HL-60/S4 treated with phorbol 12-myristate 13-acetate at 8.2 ng/mL for 4 days and 3 days (cell line): Measurements from ENCODE around the gene BCL2L12.
"Not testable (repeated sequence)": the region's sequence is repeated elsewhere in the genome, so short reads cannot be mapped to it uniquely, and the experiment has no call there.

ENCODE experiments used
- in situ Hi-C: fragments of 300-500 bp; cut with MboI; formaldehyde crosslinking; loops from 2 replicates; pipeline ENCODE4 v1.15.0; 2022; ENCODE audit warnings: low sequenced_read_pairs

The BCL2L12 gene

DNA sequence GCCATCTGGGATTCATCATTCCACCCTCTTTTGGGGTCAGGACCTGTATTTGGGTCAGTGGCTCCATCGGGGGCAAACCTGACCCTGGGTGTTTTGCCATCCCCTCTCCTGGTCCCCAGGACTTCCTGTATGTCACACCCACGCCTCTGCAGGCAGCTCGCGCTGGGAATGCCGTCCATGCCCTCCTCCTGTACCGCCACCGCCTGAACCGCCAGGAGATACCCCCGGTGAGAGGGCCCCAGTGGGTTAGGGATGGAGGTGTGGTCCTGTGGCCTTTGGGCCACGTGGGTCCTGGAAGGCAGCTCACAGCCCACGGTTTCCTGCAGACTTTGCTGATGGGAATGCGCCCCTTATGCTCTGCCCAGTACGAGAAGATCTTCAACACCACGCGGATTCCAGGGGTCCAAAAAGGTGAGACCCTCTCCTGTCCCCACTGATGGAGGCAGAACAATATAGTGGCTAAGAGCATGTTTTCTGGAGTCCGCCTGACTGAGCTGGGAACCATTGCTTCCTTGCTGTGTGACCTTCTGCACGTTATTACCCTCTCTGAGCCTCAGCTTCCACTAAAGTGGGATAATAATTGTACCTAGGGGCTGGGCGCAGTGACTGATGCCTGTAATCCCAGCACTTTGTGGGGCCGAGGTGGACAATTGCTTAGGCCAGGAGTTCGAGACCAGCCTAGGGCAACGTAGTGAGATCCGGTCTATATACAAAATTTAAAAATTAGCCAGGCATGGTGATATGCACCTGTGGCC, 39.3 kb downstream of the BCL2L12 start:
- in situ Hi-C loops = no loop called here

DNA sequence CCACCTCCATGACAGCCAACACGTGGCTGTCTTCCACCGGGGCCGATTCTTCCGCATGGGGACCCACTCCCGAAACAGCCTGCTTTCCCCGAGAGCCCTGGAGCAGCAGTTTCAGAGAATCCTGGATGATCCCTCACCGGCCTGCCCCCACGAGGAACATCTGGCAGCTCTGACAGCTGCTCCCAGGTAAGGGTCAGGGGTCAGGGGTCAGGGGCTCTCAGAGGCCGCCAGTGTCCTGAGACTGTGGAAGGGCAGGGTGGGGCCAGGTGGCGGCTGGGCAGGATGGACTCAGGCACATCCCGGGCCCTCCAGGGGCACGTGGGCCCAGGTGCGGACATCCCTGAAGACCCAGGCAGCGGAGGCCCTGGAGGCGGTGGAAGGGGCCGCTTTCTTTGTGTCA, 40.2 kb downstream of the BCL2L12 start:
- in situ Hi-C loops = no loop called here

DNA sequence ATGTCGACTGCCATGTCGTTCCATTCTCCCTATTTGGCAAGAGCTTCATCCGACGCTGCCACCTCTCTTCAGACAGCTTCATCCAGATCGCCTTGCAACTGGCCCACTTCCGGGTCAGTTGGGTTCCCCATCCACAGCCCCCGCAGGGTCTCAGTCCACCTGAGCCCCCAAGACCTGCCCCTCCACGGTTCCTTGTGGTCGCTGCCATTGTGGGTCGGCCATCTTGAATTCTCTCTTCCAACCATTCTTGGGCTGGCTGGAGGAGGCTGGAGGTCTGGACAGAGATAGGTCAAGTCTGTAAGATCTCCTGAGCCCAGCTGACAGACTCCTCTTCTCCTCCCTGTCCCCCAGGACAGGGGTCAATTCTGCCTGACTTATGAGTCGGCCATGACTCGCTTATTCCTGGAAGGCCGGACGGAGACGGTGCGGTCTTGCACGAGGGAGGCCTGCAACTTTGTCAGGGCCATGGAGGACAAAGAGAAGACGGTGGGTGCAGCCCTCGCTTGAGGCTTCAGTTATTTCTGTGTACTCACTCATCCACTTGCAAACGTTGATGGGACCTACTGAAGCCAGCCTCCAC, 44.7 kb downstream of the BCL2L12 start:
- in situ Hi-C loops = no loop called here

GRCh38 chr19:49712397-49712859, 46.7 kb downstream of the BCL2L12 start:
- in situ Hi-C loops = no loop called here

- in situ Hi-C loops = no loop called here
Observed at GRCh38 chr19:49713236-49713845, 47.6 kb downstream of the BCL2L12 start.

GRCh38 chr19:49716154-49716553, 50.4 kb downstream of the BCL2L12 start:
- in situ Hi-C loops = no loop called here

DNA sequence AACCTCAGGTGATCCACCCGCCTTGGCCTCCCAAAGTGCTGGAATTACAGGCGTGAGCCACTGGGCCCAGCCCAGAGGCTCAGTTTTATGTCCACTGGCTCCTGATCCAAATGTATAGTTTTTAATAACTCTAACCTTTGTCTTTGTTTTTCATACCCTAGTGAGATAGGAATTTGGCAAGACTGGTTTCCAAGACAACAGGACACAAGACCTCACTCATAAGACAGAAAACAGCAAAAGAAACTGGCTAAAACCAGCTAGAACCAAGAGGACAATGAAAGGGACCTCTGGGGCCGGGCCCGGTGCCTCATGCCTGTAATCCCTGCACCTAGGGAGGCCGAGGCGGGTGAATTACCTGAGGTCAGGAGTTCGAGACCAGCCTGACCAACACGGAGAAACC, 52.8 kb downstream of the BCL2L12 start:
- in situ Hi-C loops = no loop called here

DNA sequence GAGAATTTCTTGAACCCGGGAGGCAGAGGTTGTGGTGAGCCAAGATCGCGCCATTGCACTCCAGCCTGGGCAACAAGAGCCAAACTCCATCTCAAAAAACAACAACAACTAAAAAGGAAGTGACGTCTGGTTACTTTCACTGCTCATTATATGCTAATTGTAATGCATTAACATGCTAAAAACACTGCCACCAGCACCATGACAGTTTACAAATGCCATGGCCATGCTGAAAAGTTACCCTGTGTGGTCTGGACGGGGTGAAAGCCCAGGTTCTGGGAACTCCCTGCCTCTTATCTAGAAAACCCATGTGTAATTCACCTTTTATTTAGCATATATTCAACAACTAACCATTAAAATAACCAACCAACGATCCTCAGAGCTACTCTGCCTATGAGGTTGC, 53.3 kb downstream of the BCL2L12 start:
- in situ Hi-C loops = no loop called here

DNA sequence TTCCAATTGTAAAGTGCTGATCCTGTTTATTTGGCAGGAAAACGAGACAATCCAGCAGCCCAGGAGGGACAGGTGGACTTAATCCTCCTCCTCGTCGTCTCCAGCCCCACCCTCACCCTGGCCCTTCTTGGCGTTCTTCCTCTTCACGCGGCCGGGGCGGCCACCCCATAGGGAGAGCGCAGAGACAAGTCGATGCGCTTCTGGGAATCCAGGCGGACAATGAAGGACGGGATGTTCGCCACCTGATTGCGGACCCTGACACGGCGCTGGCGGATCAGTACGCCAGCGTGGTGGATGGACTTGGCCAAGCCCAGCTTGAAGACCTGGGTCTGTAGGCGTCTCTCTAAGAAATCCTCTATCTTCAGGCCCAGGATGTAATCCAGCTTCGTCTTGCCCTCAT, 53.7 kb downstream of the BCL2L12 start:
- in situ Hi-C loops = not testable (repeated sequence)
